Measurements from ENCODE around the gene SLC25A4. TPM values are rescaled to one million over a fixed set of nuclear protein-coding genes. Genes with fewer than 3 reads are reported as not detected.

SLC25A4 gene
- total and polyA plus RNA-seq, 2 of the 13 experiments (the other 11 are each of a cell fraction or from before 2014, with no cell fraction given) = 30.3 to 42.1 TPM

- H3K79me2 ChIP-seq (ENCODE audit: insufficient read depth, low read length) = no peaks in the 10 kb centered on the region
- TF ChIP-seq ZNF639 (CRISPR knock-in tag; conservative IDR thresholded peaks at IDR 0.05) = no peak
- no peak for TF ChIP-seq FOXJ3 (CRISPR knock-in tag; IDR thresholded peaks at IDR 0.05; ENCODE audit: borderline replicate concordance)
- no peak for TF ChIP-seq SSRP1 (CRISPR knock-in tag; IDR thresholded peaks at IDR 0.05)
- no peak for TF ChIP-seq ZNF205 (CRISPR knock-in tag; IDR thresholded peaks at IDR 0.05)
- TF ChIP-seq RNF219 (CRISPR knock-in tag; IDR thresholded peaks at IDR 0.05) = no peak
- no peak for TF ChIP-seq HNRNPL (IDR thresholded peaks at IDR 0.05; ENCODE audit: low read depth, low read length)
- no peak for TF ChIP-seq HOMEZ (CRISPR knock-in tag; IDR thresholded peaks at IDR 0.05; ENCODE audit: low read depth)
- no peak for TF ChIP-seq NFRKB (IDR thresholded peaks at IDR 0.05)
- no peak for TF ChIP-seq NR1H2 (CRISPR knock-in tag; IDR thresholded peaks at IDR 0.05; ENCODE audit: borderline replicate concordance, low read depth)
- TF ChIP-seq TRAFD1 (CRISPR knock-in tag; IDR thresholded peaks at IDR 0.05; ENCODE audit: borderline replicate concordance) = no peak
- no peak for TF ChIP-seq SRSF9 (IDR thresholded peaks at IDR 0.05; ENCODE audit: borderline replicate concordance, insufficient read depth, low read depth, low read length, poor library complexity, severe bottlenecking)
- TF ChIP-seq ZMAT5 (CRISPR knock-in tag; IDR thresholded peaks at IDR 0.05; ENCODE audit: borderline replicate concordance, low read depth) = no peak
- no peak for TF ChIP-seq TEF (CRISPR knock-in tag; IDR thresholded peaks at IDR 0.05)
- TF ChIP-seq ZNF292 (CRISPR knock-in tag; IDR thresholded peaks at IDR 0.05; ENCODE audit: borderline replicate concordance, low read depth) = no peak
- no peak for TF ChIP-seq MATR3 (CRISPR knock-in tag; IDR thresholded peaks at IDR 0.05)
- H3K27me3 ChIP-seq (ENCODE audit: control insufficient read depth in 1 of 2, insufficient read depth in 2 of 2, low read length in 2 of 2) = peaks cover 0 to 12% of the 10 kb centered on the region in 2 experiments; a peak in 2 of 5 replicates
- H3K36me3 ChIP-seq (replicated peaks in 1 of 2; ENCODE audit: control insufficient read depth in 1 of 2, insufficient read depth in 2 of 2, low read length in 2 of 2) = no peaks in the 10 kb centered on the region
- intact Hi-C loops (cut with micrococcal nuclease; ENCODE audit: unreplicated experiment) = no loop called here
- no peak overlapping the region for H2AFZ ChIP-seq (ENCODE audit: low read length)
- CTCF ChIA-PET (ENCODE audit: low intra/inter-chr PET ratio, low total read pairs) = no interaction called here
- WGBS (ENCODE audit: low lambda C conversion rate) = 40% methylated on average over 3 of the region's 3 CpGs
- H3K27ac ChIP-seq (ENCODE audit: extremely low read length, insufficient read depth, low read length) = no peak overlapping the region
- H3K4me1 ChIP-seq (ENCODE audit: insufficient read depth, low read length) = no peaks in the 10 kb centered on the region
- POLR2A ChIA-PET = no interaction called here
- in situ Hi-C loops (cut with HindIII; ENCODE audit: extremely low pct_ligation_motif_present, low pct_unique_long_range_greater_than_20kb) = no loop called here
- no peak for DNase-seq (ENCODE audit: low spot score)
- H3K4me3 ChIP-seq (replicated peaks in 1 of 3; ENCODE audit: insufficient read depth in 1 of 3, low read depth in 2 of 3, low read length in 3 of 3) = no peak overlapping the region
- no peaks in the 10 kb centered on the region for H4K20me1 ChIP-seq (ENCODE audit: insufficient read depth, low read length)
- no TSS peak for BruUV-seq (replicated peaks)
- H3K4me2 ChIP-seq (ENCODE audit: low read depth, low read length) = no peak overlapping the region
- ATAC-seq = no peak
- no peak overlapping the region for H3K9ac ChIP-seq (ENCODE audit: insufficient read depth, low read depth, low read length)
- FAIRE-seq = no peak
- no peaks in the 10 kb centered on the region for H3K9me3 ChIP-seq (ENCODE audit: low read length)
Measured at GRCh38 chr4:185093603-185094002, 49.5 kb upstream of the SLC25A4 start.
